BLaER1 (cell line): ENCODE results near the gene SLC16A4.
A peak's percentile ranks its signal among the peaks of the same experiment; 100 is the strongest.
"Not testable (repeated sequence)": the region's sequence is repeated elsewhere in the genome, so short reads cannot be mapped to it uniquely, and the experiment has no call there.

ENCODE experiments used
- H3K27ac ChIP-seq: shearing (Covaris generic); formaldehyde crosslinking; 2 replicates; pipeline ENCODE4 v1.8.1; 2022
- H3K27me3 ChIP-seq: shearing (Covaris generic); formaldehyde crosslinking; 2 replicates; pipeline ENCODE4 v1.8.1; 2022
- H3K36me3 ChIP-seq: shearing (Covaris generic); formaldehyde crosslinking; 2 replicates; pipeline ENCODE4 v1.8.1; 2022
- H3K4me1 ChIP-seq: shearing (Covaris generic); formaldehyde crosslinking; 2 replicates; pipeline ENCODE4 v1.8.1; 2022
- H3K4me2 ChIP-seq: shearing (Covaris generic); formaldehyde crosslinking; 2 replicates; pipeline ENCODE4 v1.8.1; 2022
- H3K4me3 ChIP-seq: shearing (Covaris generic); formaldehyde crosslinking; 2 replicates; pipeline ENCODE4 v1.8.1; 2022
- H3K9ac ChIP-seq: shearing (Covaris generic); formaldehyde crosslinking; 2 replicates; pipeline ENCODE4 v1.8.1; 2022
- H3K9me3 ChIP-seq: shearing (Covaris generic); formaldehyde crosslinking; 2 replicates; pipeline ENCODE4 v1.8.1; 2022
- H4K20me1 ChIP-seq: shearing (Covaris generic); formaldehyde crosslinking; 2 replicates; pipeline ENCODE4 v1.8.1; 2022
- Cebpa-rat ChIP-seq: shearing (Covaris generic); IDR thresholded peaks from 2 replicates; pipeline ENCODE4 v1.8.1; 2022

Gene SLC16A4

GRCh38 chr1:110426854-110427253 is 36.0 kb upstream of the SLC16A4 start:
- TF ChIP-seq Cebpa-rat, result no peak
- Histone ChIP-seq H3K9ac (no peak overlapping the region), H3K4me2 (no peak overlapping the region), H3K27me3 (no peaks in the 10 kb centered on the region), H3K36me3 (no peaks in the 10 kb centered on the region), H3K4me1 (peaks cover 13% of the 10 kb centered on the region), H4K20me1 (no peaks in the 10 kb centered on the region), H3K4me3 (no peak overlapping the region), H3K27ac (no peak overlapping the region), H3K9me3 (peaks cover 1% of the 10 kb centered on the region; the same call in 1 of the 2 replicates)

GRCh38 chr1:110425612-110426152 is 34.9 kb upstream of the SLC16A4 start:
- H3K9ac ChIP-seq, result no peak overlapping the region
- no peaks in the 10 kb centered on the region for H3K36me3 ChIP-seq
- peaks cover 12% of the 10 kb centered on the region for H3K4me1 ChIP-seq
- H3K4me2 ChIP-seq, result peak overlapping the region; percentile 13; the same call in 1 of the 2 replicates
- no peak for TF ChIP-seq Cebpa-rat
- no peaks in the 10 kb centered on the region for H4K20me1 ChIP-seq
- H3K27me3 ChIP-seq, result no peaks in the 10 kb centered on the region
- no peak overlapping the region for H3K4me3 ChIP-seq
- peaks cover 12% of the 10 kb centered on the region for H3K9me3 ChIP-seq
- H3K27ac ChIP-seq, result no peak overlapping the region

GRCh38 chr1:110424699-110425611 is 34.1 kb upstream of the SLC16A4 start:
- no peak overlapping the region for H3K27ac ChIP-seq
- no peak overlapping the region for H3K4me3 ChIP-seq
- no peaks in the 10 kb centered on the region for H3K36me3 ChIP-seq
- no peaks in the 10 kb centered on the region for H4K20me1 ChIP-seq
- H3K9me3 ChIP-seq, result peaks cover 19% of the 10 kb centered on the region
- H3K4me2 ChIP-seq, result no peak overlapping the region
- no peaks in the 10 kb centered on the region for H3K27me3 ChIP-seq
- no peak for TF ChIP-seq Cebpa-rat
- H3K9ac ChIP-seq, result no peak overlapping the region
- peaks cover 8% of the 10 kb centered on the region for H3K4me1 ChIP-seq

DNA sequence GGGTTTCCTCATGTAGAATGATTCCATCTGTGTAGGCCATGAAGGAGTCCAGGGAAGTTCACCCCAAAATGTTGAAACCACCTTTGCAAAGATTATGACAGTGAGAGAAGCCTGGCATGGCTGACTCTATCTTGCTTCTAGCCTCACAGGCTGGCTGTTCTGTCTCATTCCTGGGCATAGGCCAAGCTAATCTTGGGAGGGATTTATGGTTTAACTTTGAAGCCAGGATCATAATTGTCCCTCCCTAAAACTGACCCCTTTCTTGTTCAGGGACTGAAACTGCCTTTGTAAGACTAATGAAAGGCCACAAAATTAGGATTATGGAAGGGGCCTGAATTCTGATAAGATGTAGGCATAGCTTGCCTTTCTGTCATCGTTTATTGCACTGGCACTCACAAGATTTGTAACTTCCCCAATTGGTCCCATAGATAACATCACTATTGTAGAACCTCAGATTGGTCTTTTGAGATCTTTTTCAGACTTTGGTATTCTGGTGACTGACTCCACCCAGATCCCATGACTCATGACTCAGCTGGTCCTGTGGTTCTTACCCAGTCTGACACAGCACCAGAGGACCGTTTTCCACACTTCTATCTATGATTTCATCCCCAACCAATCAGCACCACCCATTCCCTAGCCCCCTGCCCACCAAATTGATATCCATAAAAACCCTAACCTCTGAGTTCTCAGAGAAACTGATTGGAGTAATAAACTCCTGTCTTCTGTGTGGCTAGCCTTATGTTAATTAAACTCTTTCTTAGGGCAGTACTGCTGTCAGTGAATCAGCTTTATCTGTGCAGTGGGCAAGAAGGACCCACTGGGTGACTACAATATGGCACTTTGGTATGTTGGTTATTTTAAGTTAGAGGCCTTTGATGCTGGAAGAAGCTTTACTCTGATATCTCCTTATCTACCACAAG is 30.3 kb upstream of the SLC16A4 start:
- H3K9ac ChIP-seq, result no peak overlapping the region
- H3K27ac ChIP-seq, result no peak overlapping the region
- no peak for TF ChIP-seq Cebpa-rat
- H3K4me2 ChIP-seq, result no peak overlapping the region
- no peaks in the 10 kb centered on the region for H3K36me3 ChIP-seq
- H4K20me1 ChIP-seq, result no peaks in the 10 kb centered on the region
- peaks cover 19% of the 10 kb centered on the region for H3K9me3 ChIP-seq
- H3K27me3 ChIP-seq, result no peaks in the 10 kb centered on the region
- no peak overlapping the region for H3K4me3 ChIP-seq
- peaks cover 6% of the 10 kb centered on the region for H3K4me1 ChIP-seq

- Histone ChIP-seq H3K9ac (no peak overlapping the region), H3K4me1 (no peaks in the 10 kb centered on the region), H3K27me3 (no peaks in the 10 kb centered on the region), H3K4me3 (no peak overlapping the region), H4K20me1 (no peaks in the 10 kb centered on the region), H3K27ac (no peak overlapping the region), H3K4me2 (no peak overlapping the region), H3K36me3 (no peaks in the 10 kb centered on the region), H3K9me3 (peaks cover 19% of the 10 kb centered on the region)
- no peak for TF ChIP-seq Cebpa-rat
These were observed 29.3 kb upstream of the SLC16A4 start for GRCh38 chr1:110420023-110420662.

DNA sequence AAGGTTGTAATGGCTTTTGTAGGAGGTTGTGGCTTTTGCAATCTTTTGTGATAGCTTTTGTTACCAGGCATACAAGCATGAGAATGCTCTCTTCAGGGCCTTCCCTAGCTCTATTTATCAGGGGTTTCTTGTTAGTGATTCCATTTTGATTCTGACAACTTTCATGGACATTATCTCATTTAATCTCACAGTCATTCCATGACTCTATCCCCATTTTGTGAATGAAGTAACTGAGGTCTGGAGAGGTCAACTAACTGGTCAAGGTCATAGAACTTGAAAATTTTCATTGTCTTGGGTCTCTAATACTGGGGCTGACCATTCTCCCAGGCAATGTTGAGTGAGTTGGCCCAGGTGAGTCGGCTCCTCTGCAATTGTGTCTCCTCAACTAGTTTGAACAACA is 27.9 kb upstream of the SLC16A4 start:
- TF ChIP-seq Cebpa-rat, result no peak
- Histone ChIP-seq H3K4me1 (no peaks in the 10 kb centered on the region), H3K27me3 (no peaks in the 10 kb centered on the region), H3K4me2 (no peak overlapping the region), H3K27ac (no peak overlapping the region), H3K9me3 (peaks cover 19% of the 10 kb centered on the region), H3K36me3 (no peaks in the 10 kb centered on the region), H3K9ac (no peak overlapping the region), H3K4me3 (no peak overlapping the region), H4K20me1 (no peaks in the 10 kb centered on the region)

GRCh38 chr1:110413045-110413444 is 22.2 kb upstream of the SLC16A4 start:
- H3K27ac ChIP-seq, H3K4me3 ChIP-seq, H4K20me1 ChIP-seq, H3K4me2 ChIP-seq, H3K36me3 ChIP-seq, H3K9me3 ChIP-seq, H3K27me3 ChIP-seq, H3K9ac ChIP-seq: not testable (repeated sequence)
- peaks cover 10% of the 10 kb centered on the region for H3K4me1 ChIP-seq

GRCh38 chr1:110412576-110412975 is 21.8 kb upstream of the SLC16A4 start:
- H3K27me3 ChIP-seq, result no peaks in the 10 kb centered on the region
- no peak overlapping the region for H3K4me3 ChIP-seq
- no peak overlapping the region for H3K4me2 ChIP-seq
- TF ChIP-seq Cebpa-rat, result no peak
- H4K20me1 ChIP-seq, result no peaks in the 10 kb centered on the region
- H3K27ac ChIP-seq, result no peak overlapping the region
- H3K4me1 ChIP-seq, result peaks cover 12% of the 10 kb centered on the region
- no peaks in the 10 kb centered on the region for H3K36me3 ChIP-seq
- H3K9ac ChIP-seq, result 0 out of 2 replicates have a peak overlapping the region, but pooled peaks have one; percentile 20
- no peaks in the 10 kb centered on the region for H3K9me3 ChIP-seq

GRCh38 chr1:110411173-110411735 is 20.4 kb upstream of the SLC16A4 start:
- H3K9me3 ChIP-seq, result no peaks in the 10 kb centered on the region
- TF ChIP-seq Cebpa-rat, result no peak
- 0 out of 2 replicates have a peak overlapping the region, but pooled peaks have one; percentile 20 for H3K9ac ChIP-seq
- no peaks in the 10 kb centered on the region for H3K36me3 ChIP-seq
- no peak overlapping the region for H3K4me2 ChIP-seq
- H3K27me3 ChIP-seq, result no peaks in the 10 kb centered on the region
- H3K27ac ChIP-seq, result no peak overlapping the region
- H4K20me1 ChIP-seq, result no peaks in the 10 kb centered on the region
- peaks cover 16% of the 10 kb centered on the region for H3K4me1 ChIP-seq
- H3K4me3 ChIP-seq, result no peak overlapping the region
